NT2/D1 (cell line): Measurements from ENCODE around the gene SEMA3C.

Source experiments
- SUZ12 ChIP-seq: IDR thresholded peaks from 2 replicates; pipeline ENCODE4 v1.6.1; 2011; ENCODE audit not compliant: insufficient read length, insufficient read depth; ENCODE audit errors: extremely low read depth
- YY1 ChIP-seq: IDR thresholded peaks from 2 replicates; pipeline ENCODE4 v1.6.1; 2011; ENCODE audit not compliant: insufficient read length, insufficient read depth
- ZNF274 ChIP-seq: IDR thresholded peaks from 2 replicates; pipeline ENCODE4 v1.6.1; 2011; ENCODE audit warnings: mild to moderate bottlenecking, low read depth, low read length

DNA sequence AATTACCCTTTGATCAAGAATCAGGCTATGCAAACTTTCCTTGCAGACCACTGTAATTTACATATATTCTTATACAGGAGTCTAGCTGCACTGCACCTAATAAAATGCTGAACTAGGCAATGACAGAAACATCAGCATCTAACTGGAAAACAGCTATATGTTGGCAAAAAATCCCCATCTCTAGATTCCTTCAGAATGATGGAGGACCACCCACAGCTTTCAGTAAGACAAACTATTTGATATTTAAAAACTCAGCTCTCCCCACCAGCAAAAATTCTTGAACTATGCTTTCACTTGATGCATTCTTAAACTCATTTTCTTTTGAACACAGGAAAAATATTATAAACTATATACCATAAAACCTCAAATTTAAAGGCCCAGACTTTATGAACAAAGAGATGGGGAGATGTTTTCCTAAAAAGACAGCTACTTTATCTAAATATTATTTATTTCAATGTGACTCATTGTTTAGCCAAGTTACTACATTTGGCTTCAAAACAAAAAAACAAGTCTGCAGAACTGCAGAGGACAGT is 77.4 kb downstream of the SEMA3C start:
- TF ChIP-seq ZNF274 (no peak), YY1 (no peak), SUZ12 (no peak)
